ENCODE measurements around the gene KIAA0232.

DNA sequence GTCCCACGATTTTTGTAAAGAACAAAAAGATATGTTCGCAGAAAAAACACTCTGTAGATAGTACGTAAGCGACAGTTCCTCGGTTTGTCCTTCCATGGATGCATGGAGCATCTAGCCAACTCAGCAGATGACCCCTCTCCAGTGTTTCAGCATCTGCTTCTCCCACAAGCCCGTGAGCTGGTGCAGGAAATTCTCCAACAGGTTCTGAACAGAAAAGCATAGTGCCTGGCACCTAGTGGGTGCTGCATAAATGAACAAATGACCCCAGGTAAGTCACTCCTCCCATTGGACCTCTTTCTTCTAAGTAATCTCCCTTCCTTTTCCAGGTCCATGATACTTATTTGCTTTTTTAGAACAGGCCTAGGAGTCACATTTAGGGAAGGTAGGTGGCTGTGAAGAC, 966 bp upstream of the KIAA0232 start:
- TF ChIP-seq, protein P1, sequence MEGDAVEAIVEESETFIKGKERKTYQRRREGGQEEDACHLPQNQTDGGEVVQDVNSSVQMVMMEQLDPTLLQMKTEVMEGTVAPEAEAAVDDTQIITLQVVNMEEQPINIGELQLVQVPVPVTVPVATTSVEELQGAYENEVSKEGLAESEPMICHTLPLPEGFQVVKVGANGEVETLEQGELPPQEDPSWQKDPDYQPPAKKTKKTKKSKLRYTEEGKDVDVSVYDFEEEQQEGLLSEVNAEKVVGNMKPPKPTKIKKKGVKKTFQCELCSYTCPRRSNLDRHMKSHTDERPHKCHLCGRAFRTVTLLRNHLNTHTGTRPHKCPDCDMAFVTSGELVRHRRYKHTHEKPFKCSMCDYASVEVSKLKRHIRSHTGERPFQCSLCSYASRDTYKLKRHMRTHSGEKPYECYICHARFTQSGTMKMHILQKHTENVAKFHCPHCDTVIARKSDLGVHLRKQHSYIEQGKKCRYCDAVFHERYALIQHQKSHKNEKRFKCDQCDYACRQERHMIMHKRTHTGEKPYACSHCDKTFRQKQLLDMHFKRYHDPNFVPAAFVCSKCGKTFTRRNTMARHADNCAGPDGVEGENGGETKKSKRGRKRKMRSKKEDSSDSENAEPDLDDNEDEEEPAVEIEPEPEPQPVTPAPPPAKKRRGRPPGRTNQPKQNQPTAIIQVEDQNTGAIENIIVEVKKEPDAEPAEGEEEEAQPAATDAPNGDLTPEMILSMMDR (conservative IDR thresholded peaks at IDR 0.05 in 1 of 2, IDR thresholded peaks at IDR 0.05 in 1 of 2; ENCODE audit: extremely low read depth in 1 of 2, insufficient read depth in 1 of 2, low read depth in 1 of 2, low read length in 2 of 2), result no peak
- TF ChIP-seq EZH2 (IDR thresholded peaks at IDR 0.05; ENCODE audit: borderline replicate concordance, low read length), result no peak

All from mammary epithelial cell (primary cell).